Neural cell (in vitro differentiated cells): ENCODE results near the gene TMEM255B. TPM values are rescaled to one million over a fixed set of nuclear protein-coding genes. Genes with fewer than 3 reads are reported as not detected.

ENCODE experiments used
- H2AFZ ChIP-seq: fragments of 200-600, 300-800 bp; sonication (generic), shearing (Covaris generic); 2 replicates; pipeline ENCODE4 v1.6.0; 2014; ENCODE audit warnings: low read depth, mild to moderate bottlenecking, antibody characterized with exemption, low read length, moderate library complexity
- H3F3A ChIP-seq: fragments of 200-600 bp; shearing (Covaris generic); 2 replicates; pipeline ENCODE4 v1.6.1; 2016; ENCODE audit warnings: mild to moderate bottlenecking, moderate library complexity, mixed read lengths, antibody characterized with exemption, low read length; ENCODE audit not compliant: insufficient read depth, poor library complexity, severe bottlenecking
- H3K27ac ChIP-seq: fragments of 200-600, 300-800 bp; sonication (generic), shearing (Covaris generic); 2 replicates; pipeline ENCODE4 v1.5.1; 2014; ENCODE audit warnings: mild to moderate bottlenecking, low read length, moderate library complexity
- H3K27me3 ChIP-seq: fragments of 300-800, 200-600 bp; sonication (generic), shearing (Covaris generic); 2 replicates; pipeline ENCODE4 v1.6.0; 2014; ENCODE audit warnings: mild to moderate bottlenecking, low read depth, low read length, moderate library complexity; ENCODE audit not compliant: insufficient read depth
- H3K36me3 ChIP-seq: fragments of 300-800, 200-600 bp; sonication (generic), shearing (Covaris generic); 2 replicates; pipeline ENCODE4 v1.5.1; 2014; ENCODE audit warnings: mild to moderate bottlenecking, antibody characterized with exemption, low read length, moderate library complexity; ENCODE audit not compliant: insufficient read depth
- H3K4me2 ChIP-seq: fragments of 300-800, 200-600 bp; sonication (generic), shearing (Covaris generic); 2 replicates; pipeline ENCODE4 v1.6.0; 2014; ENCODE audit warnings: mild to moderate bottlenecking, low read length
- H3K4me3 ChIP-seq: fragments of 300-800, 200-600 bp; sonication (generic), shearing (Covaris generic); 2 replicates; pipeline ENCODE4 v1.5.1; 2014; ENCODE audit warnings: mild to moderate bottlenecking, low read length, moderate library complexity
- H3K79me2 ChIP-seq: fragments of 200-600 bp; shearing (Covaris generic); replicated peaks from 2 replicates; pipeline ENCODE4 v1.6.0; 2014; ENCODE audit warnings: mild to moderate bottlenecking, low read length, moderate library complexity; ENCODE audit not compliant: insufficient read depth
- H3K9ac ChIP-seq: fragments of 300-800, 200-600 bp; sonication (generic), shearing (Covaris generic); 2 replicates; pipeline ENCODE4 v1.6.1; 2016; ENCODE audit warnings: mild to moderate bottlenecking, low read length, mixed read lengths
- H3K9me2 ChIP-seq: fragments of 200-600 bp; shearing (Covaris generic); 2 replicates; pipeline ENCODE4 v1.6.1; 2016; ENCODE audit warnings: mild to moderate bottlenecking, low read length, mixed read lengths; ENCODE audit not compliant: insufficient read depth
- H3K9me3 ChIP-seq: fragments of 200-600, 300-800 bp; sonication (generic), shearing (Covaris generic); 2 replicates; pipeline ENCODE4 v1.6.1; 2016; ENCODE audit warnings: mild to moderate bottlenecking, mixed run types, low read length, moderate library complexity, mixed read lengths
- H4K20me1 ChIP-seq: fragments of 200-600 bp; shearing (Covaris generic); 2 replicates; pipeline ENCODE4 v1.6.1; 2016; ENCODE audit warnings: mild to moderate bottlenecking, mixed run types; ENCODE audit not compliant: insufficient read depth
- EP300 ChIP-seq: fragments of 450-650 bp; conservative IDR thresholded peaks from 2 replicates; pipeline ENCODE4 v1.6.1; 2014; ENCODE audit warnings: antibody characterized with exemption, mild to moderate bottlenecking, moderate library complexity; ENCODE audit not compliant: poor library complexity, severe bottlenecking
- EZH2 ChIP-seq: fragments of 200-600, 300-800 bp; shearing (Covaris generic), sonication (generic); IDR thresholded peaks from 2 replicates; pipeline ENCODE4 v1.6.1; 2014; ENCODE audit warnings: antibody characterized with exemption, low read length, borderline replicate concordance, mild to moderate bottlenecking; ENCODE audit not compliant: insufficient read depth, poor library complexity, severe bottlenecking
- MXI1 ChIP-seq: fragments of 450-650 bp; conservative IDR thresholded peaks from 2 replicates; pipeline ENCODE4 v1.6.1; 2014; ENCODE audit warnings: antibody characterized with exemption, mild to moderate bottlenecking; ENCODE audit not compliant: poor library complexity, severe bottlenecking
- POLR2AphosphoS5 ChIP-seq: IDR thresholded peaks from 2 replicates; pipeline ENCODE4 v1.6.1; 2012
- RAD21 ChIP-seq: fragments of 450-650 bp; conservative IDR thresholded peaks from 2 replicates; pipeline ENCODE4 v1.6.1; 2014; ENCODE audit warnings: antibody characterized with exemption, mild to moderate bottlenecking, moderate library complexity
- SMC3 ChIP-seq: fragments of 450-650 bp; conservative IDR thresholded peaks from 2 replicates; pipeline ENCODE4 v1.6.1; 2014; ENCODE audit warnings: antibody characterized with exemption, mild to moderate bottlenecking, moderate library complexity; ENCODE audit not compliant: poor library complexity
- TAF1 ChIP-seq: IDR thresholded peaks from 2 replicates; pipeline ENCODE4 v1.6.1; 2012; ENCODE audit warnings: low read depth
- polyA plus RNA-seq: library from polyadenylated mRNA; depleted of rRNA; stranded (reverse); fragments of >200 nt; gene quantifications from 2 replicates; pipeline ENCODE4 v1.2.3, GENCODE V29; 2014
- TF ChIP-seq, protein P1 (sequence below): IDR thresholded peaks from 2 replicates; pipeline ENCODE4 v1.6.1; 2012; ENCODE audit warnings: borderline replicate concordance
- TF ChIP-seq, protein P2 (sequence below): fragments of 450-650 bp; IDR thresholded peaks from 2 replicates; pipeline ENCODE4 v1.5.1; 2014; ENCODE audit warnings: antibody characterized with exemption, mild to moderate bottlenecking, moderate library complexity; ENCODE audit not compliant: poor library complexity, severe bottlenecking

Gene TMEM255B
- polyA plus RNA-seq, 1 donor from 2014 or later = not detected

DNA sequence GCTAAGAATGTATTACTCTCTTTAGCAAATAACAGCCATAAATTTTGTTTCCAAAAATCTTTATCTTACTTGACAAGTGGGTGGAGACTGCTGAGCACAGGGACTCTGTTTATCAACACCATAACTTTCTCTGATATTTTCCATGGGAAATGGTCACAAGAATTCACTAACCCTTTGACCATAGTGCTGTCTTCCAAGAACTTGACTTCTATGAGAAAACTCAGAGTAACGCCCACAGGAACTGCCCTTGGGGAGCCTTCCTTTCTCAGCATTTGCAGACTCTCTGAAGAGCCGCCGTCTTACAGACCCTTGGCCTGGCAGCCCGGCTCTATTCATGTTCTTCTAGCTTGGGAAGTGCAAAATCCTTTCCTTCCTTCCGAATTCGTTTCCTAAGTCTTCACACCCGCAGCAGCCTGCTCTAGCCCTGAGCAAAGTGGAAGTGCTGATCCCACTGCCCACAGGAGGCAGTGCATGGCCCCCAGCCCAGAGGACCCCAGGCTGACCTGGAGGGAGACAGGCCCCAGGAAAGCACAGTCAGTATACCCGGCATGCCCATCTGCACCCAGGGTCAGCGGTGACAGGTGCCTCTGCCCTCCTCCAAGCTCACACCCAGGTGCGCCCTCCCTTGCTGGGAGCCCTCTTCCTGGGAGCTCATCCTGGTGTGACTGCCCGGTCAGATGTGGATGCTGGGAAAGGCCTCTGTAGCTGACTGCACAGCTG, 94.7 kb downstream of the TMEM255B start:
- H3K9me2 ChIP-seq = no peaks in the 10 kb centered on the region
- no peak overlapping the region for H3K4me3 ChIP-seq
- TF ChIP-seq TAF1 (no peak), SMC3 (no peak), POLR2AphosphoS5 (no peak), MXI1 (no peak), RAD21 (no peak), EZH2 (no peak), EP300 (no peak)
- TF ChIP-seq, protein P1, sequence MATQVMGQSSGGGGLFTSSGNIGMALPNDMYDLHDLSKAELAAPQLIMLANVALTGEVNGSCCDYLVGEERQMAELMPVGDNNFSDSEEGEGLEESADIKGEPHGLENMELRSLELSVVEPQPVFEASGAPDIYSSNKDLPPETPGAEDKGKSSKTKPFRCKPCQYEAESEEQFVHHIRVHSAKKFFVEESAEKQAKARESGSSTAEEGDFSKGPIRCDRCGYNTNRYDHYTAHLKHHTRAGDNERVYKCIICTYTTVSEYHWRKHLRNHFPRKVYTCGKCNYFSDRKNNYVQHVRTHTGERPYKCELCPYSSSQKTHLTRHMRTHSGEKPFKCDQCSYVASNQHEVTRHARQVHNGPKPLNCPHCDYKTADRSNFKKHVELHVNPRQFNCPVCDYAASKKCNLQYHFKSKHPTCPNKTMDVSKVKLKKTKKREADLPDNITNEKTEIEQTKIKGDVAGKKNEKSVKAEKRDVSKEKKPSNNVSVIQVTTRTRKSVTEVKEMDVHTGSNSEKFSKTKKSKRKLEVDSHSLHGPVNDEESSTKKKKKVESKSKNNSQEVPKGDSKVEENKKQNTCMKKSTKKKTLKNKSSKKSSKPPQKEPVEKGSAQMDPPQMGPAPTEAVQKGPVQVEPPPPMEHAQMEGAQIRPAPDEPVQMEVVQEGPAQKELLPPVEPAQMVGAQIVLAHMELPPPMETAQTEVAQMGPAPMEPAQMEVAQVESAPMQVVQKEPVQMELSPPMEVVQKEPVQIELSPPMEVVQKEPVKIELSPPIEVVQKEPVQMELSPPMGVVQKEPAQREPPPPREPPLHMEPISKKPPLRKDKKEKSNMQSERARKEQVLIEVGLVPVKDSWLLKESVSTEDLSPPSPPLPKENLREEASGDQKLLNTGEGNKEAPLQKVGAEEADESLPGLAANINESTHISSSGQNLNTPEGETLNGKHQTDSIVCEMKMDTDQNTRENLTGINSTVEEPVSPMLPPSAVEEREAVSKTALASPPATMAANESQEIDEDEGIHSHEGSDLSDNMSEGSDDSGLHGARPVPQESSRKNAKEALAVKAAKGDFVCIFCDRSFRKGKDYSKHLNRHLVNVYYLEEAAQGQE = no peak
- TF ChIP-seq, protein P2, sequence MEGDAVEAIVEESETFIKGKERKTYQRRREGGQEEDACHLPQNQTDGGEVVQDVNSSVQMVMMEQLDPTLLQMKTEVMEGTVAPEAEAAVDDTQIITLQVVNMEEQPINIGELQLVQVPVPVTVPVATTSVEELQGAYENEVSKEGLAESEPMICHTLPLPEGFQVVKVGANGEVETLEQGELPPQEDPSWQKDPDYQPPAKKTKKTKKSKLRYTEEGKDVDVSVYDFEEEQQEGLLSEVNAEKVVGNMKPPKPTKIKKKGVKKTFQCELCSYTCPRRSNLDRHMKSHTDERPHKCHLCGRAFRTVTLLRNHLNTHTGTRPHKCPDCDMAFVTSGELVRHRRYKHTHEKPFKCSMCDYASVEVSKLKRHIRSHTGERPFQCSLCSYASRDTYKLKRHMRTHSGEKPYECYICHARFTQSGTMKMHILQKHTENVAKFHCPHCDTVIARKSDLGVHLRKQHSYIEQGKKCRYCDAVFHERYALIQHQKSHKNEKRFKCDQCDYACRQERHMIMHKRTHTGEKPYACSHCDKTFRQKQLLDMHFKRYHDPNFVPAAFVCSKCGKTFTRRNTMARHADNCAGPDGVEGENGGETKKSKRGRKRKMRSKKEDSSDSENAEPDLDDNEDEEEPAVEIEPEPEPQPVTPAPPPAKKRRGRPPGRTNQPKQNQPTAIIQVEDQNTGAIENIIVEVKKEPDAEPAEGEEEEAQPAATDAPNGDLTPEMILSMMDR = no peak
- H4K20me1 ChIP-seq = no peaks in the 10 kb centered on the region
- no peaks in the 10 kb centered on the region for H3K9me3 ChIP-seq
- no peak overlapping the region for H3K27ac ChIP-seq
- no peak overlapping the region for H3K9ac ChIP-seq
- H3K79me2 ChIP-seq = no peaks in the 10 kb centered on the region
- H3K27me3 ChIP-seq = no peaks in the 10 kb centered on the region
- H2AFZ ChIP-seq = no peak overlapping the region
- H3F3A ChIP-seq = no peaks in the 10 kb centered on the region
- no peak overlapping the region for H3K4me2 ChIP-seq
- no peaks in the 10 kb centered on the region for H3K36me3 ChIP-seq

DNA sequence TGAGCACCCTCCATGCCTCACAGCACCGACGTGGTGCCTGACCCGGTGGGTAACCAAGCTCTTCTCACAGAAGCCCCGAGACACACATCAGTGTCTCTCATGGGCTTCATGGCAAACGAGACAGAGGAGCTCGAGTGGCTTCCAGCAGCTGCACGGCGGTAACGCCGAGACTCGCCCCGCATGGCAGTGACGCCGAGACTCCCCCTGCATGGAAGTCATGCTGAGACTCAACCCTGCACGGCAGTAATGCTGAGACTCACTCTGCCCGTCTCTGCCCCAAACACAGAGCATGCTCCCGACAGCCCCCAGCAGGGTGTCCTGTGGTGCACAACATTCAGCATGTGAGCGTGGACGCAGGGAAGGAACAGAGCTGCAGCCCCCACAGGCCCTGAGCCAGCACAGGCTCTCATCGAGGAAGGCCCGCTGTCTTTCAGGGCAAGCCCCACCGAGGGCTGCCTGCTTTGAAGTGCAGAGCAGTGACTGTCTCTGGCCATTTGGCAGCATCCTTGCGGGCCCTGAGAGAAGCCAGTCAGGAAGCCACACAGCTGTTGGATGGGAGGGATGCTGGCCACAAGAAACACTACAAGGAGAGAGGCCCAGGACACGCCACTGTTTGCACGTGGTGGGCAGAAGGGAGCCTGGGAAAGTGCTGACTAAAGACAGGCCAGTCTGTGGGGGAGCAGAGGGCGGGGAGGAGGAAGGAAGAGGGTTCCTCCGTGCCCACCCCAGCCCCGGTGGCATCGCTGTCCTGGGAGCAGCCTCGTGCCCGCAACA, 95.4 kb downstream of the TMEM255B start:
- Histone ChIP-seq H3K27ac (no peak overlapping the region), H3K4me3 (no peak overlapping the region), H3K79me2 (no peaks in the 10 kb centered on the region)

More for the DNA sequence above, 95.4 kb downstream of the TMEM255B start:
- Histone ChIP-seq H3K9me3 (no peaks in the 10 kb centered on the region), H3K9ac (no peak overlapping the region), H3F3A (no peaks in the 10 kb centered on the region), H3K27me3 (no peaks in the 10 kb centered on the region), H3K4me2 (no peak overlapping the region), H2AFZ (no peak overlapping the region), H4K20me1 (no peaks in the 10 kb centered on the region), H3K9me2 (no peaks in the 10 kb centered on the region), H3K36me3 (no peaks in the 10 kb centered on the region)
- TF ChIP-seq, protein P1 = no peak
- no peak for TF ChIP-seq TAF1
- no peak for TF ChIP-seq RAD21
- TF ChIP-seq EZH2 = no peak
- no peak for TF ChIP-seq EP300
- TF ChIP-seq, protein P2 = no peak
- no peak for TF ChIP-seq MXI1
- no peak for TF ChIP-seq SMC3
- TF ChIP-seq POLR2AphosphoS5 = no peak
